ENCODE results near the gene MRPL37. TPM values are rescaled to one million over a fixed set of nuclear protein-coding genes. Genes with fewer than 3 reads are reported as not detected.

The MRPL37 gene
- total and polyA plus RNA-seq, 2 donors (not counting 1 experiment from before 2014, with no cell fraction given) = 9.6 to 37.0 TPM

DNA sequence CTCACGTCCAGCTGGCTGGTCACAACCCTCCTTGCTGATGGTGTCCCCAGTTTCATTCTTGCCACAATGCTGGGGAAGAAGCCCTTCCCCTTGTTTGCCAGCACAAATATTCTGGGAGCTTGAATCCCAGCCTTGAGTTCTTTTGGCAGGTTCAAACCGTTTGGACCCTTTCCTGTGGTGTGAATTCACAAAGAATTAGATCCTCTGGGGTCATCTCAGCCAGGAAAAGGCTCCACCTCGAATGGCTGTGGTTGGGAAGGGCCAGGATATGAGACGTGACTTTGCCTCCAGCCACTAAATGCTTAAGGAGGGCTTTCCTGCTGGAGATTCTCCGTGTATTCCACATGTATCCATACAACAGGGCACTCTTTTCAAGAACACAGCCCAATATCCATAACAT, 66.9 kb downstream of the MRPL37 start:
- H3K9ac ChIP-seq (ENCODE audit: low read length) = no peak overlapping the region
- no peaks in the 10 kb centered on the region for H3K27me3 ChIP-seq (replicated peaks in 1 of 4; ENCODE audit: control extremely low read depth in 1 of 4, control insufficient read depth in 3 of 4, insufficient read depth in 4 of 4, low read length in 3 of 4)
- WGBS (ENCODE audit: insufficient coverage) = 84% methylated on average over 5 of the region's 5 CpGs
- H3K36me3 ChIP-seq (replicated peaks in 1 of 2; ENCODE audit: control extremely low read depth in 1 of 2, control insufficient read depth in 1 of 2, extremely low read depth in 1 of 2, insufficient read depth in 2 of 2, low read length in 1 of 2) = no peaks in the 10 kb centered on the region
- DNase-seq (no peak), ATAC-seq (ENCODE audit: low read depth) (no peak)
- no peaks in the 10 kb centered on the region for H3K9me3 Mint-ChIP-seq (ENCODE audit: insufficient read depth)
- CTCF ChIA-PET = no interaction called here
- H3K27ac ChIP-seq (ENCODE audit: low read length in 2 of 2) = no peak overlapping the region
- intact Hi-C loops (cut with micrococcal nuclease) = no loop called here
- no peaks in the 10 kb centered on the region for H3K4me1 ChIP-seq (ENCODE audit: control insufficient read depth in 2 of 2, insufficient read depth in 2 of 2, low read length in 2 of 2)
- POLR2A ChIA-PET = no interaction called here
- TF ChIP-seq EZH2 (IDR thresholded peaks at IDR 0.05; ENCODE audit: borderline replicate concordance, insufficient read depth, low read depth, low read length, poor library complexity, severe bottlenecking) = no peak
- TF ChIP-seq, protein P1, sequence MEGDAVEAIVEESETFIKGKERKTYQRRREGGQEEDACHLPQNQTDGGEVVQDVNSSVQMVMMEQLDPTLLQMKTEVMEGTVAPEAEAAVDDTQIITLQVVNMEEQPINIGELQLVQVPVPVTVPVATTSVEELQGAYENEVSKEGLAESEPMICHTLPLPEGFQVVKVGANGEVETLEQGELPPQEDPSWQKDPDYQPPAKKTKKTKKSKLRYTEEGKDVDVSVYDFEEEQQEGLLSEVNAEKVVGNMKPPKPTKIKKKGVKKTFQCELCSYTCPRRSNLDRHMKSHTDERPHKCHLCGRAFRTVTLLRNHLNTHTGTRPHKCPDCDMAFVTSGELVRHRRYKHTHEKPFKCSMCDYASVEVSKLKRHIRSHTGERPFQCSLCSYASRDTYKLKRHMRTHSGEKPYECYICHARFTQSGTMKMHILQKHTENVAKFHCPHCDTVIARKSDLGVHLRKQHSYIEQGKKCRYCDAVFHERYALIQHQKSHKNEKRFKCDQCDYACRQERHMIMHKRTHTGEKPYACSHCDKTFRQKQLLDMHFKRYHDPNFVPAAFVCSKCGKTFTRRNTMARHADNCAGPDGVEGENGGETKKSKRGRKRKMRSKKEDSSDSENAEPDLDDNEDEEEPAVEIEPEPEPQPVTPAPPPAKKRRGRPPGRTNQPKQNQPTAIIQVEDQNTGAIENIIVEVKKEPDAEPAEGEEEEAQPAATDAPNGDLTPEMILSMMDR (IDR thresholded peaks at IDR 0.05) = no peak
- no peaks in the 10 kb centered on the region for H3K9me3 ChIP-seq (ENCODE audit: control extremely low read depth in 1 of 3, control insufficient read depth in 2 of 3, insufficient read depth in 1 of 3, low read length in 2 of 3)
- H3K4me1 Mint-ChIP-seq = no peaks in the 10 kb centered on the region
- H4K20me1 ChIP-seq (ENCODE audit: control insufficient read depth, insufficient read depth, low read length, poor library complexity, severe bottlenecking) = no peaks in the 10 kb centered on the region
- H3K4me3 Mint-ChIP-seq = no peak overlapping the region
- no peak overlapping the region for H3K4me3 ChIP-seq (ENCODE audit: control extremely low read depth in 1 of 5, extremely low read depth in 1 of 5, insufficient read depth in 1 of 5, low read depth in 2 of 5, low read length in 4 of 5)
- H3K79me2 ChIP-seq (ENCODE audit: control insufficient read depth, insufficient read depth, low read length) = no peaks in the 10 kb centered on the region
- no peak overlapping the region for H3K27ac Mint-ChIP-seq
- no peak overlapping the region for H3K4me2 ChIP-seq (replicated peaks; ENCODE audit: low read depth, low read length, poor library complexity, severe bottlenecking)
- H2AFZ ChIP-seq (ENCODE audit: insufficient read depth, low read depth, low read length, poor library complexity, severe bottlenecking) = no peak overlapping the region
- no peaks in the 10 kb centered on the region for H3K27me3 Mint-ChIP-seq

Other genes with a start within 250 kb of the MRPL37 start
- not detected in 2 replicates for gene LDLRAD1, start 182.0 kb upstream of the MRPL37 start, total RNA-seq
- gene LDLRAD1, start 182.0 kb upstream of the MRPL37 start, polyA plus RNA-seq = not detected in 2 replicates
- gene TMEM59, start 147.0 kb upstream of the MRPL37 start, total RNA-seq = 146 and 152 TPM in 2 replicates
- gene TMEM59, start 147.0 kb upstream of the MRPL37 start, polyA plus RNA-seq = 61.8 and 66.3 TPM in 2 replicates
- gene TCEANC2, start 146.6 kb upstream of the MRPL37 start, total RNA-seq = 13.5 and 15.9 TPM in 2 replicates
- 8.0 and 11.2 TPM in 2 replicates for gene TCEANC2, start 146.6 kb upstream of the MRPL37 start, polyA plus RNA-seq
- 0.24 TPM in 1 of 2 replicates, not detected in the other for gene CDCP2, start 47.2 kb upstream of the MRPL37 start, total RNA-seq
- 0.04 and 0.25 TPM in 2 replicates for gene CDCP2, start 47.2 kb upstream of the MRPL37 start, polyA plus RNA-seq
- gene CYB5RL, start 137 bp upstream of the MRPL37 start, total RNA-seq = 12.4 and 13.2 TPM in 2 replicates
- 5.7 and 7.9 TPM in 2 replicates for gene CYB5RL, start 137 bp upstream of the MRPL37 start, polyA plus RNA-seq
- gene SSBP3, start 206.2 kb downstream of the MRPL37 start, total RNA-seq = 30.7 and 32.4 TPM in 2 replicates
- gene SSBP3, start 206.2 kb downstream of the MRPL37 start, polyA plus RNA-seq = 16.9 and 19.7 TPM in 2 replicates